Chondrocyte (in vitro differentiated cells): ENCODE results near the gene DDN. TPM values are rescaled to one million over a fixed set of nuclear protein-coding genes. Genes with fewer than 3 reads are reported as not detected.

Experiments
- DNase-seq: peaks from one replicate; pipeline ENCODE4 v3.0.0; 2021; ENCODE audit warnings: mixed read lengths, low spot score
- H3K27ac Mint-ChIP-seq: one replicate; pipeline ENCODE4 v1.8.0; 2021; ENCODE audit warnings: mild to moderate bottlenecking, moderate library complexity, mixed read lengths; ENCODE audit not compliant: unreplicated experiment
- H3K27me3 Mint-ChIP-seq: 2 replicates; pipeline ENCODE4 v1.8.0; 2021; ENCODE audit warnings: low read depth, mixed read lengths
- H3K36me3 Mint-ChIP-seq: 2 replicates; pipeline ENCODE4 v1.8.0; 2021; ENCODE audit warnings: low read depth, mixed read lengths
- H3K4me1 Mint-ChIP-seq: 2 replicates; pipeline ENCODE4 v1.8.0; 2021; ENCODE audit warnings: low read depth, mild to moderate bottlenecking, mixed read lengths
- H3K4me3 Mint-ChIP-seq: one replicate; pipeline ENCODE4 v1.8.0; 2021; ENCODE audit warnings: mild to moderate bottlenecking, moderate library complexity, mixed read lengths; ENCODE audit not compliant: unreplicated experiment
- H3K9me3 Mint-ChIP-seq: 2 replicates; pipeline ENCODE4 v1.8.0; 2021; ENCODE audit warnings: low read depth, mixed read lengths
- total RNA-seq: library from RNA; stranded (reverse); gene quantifications from 3 replicates; pipeline ENCODE4 v1.2.1, GENCODE V29; 2021
- TF ChIP-seq, protein P1 (sequence below): fragments of 200-600 bp; sonication (generic); IDR thresholded peaks from 2 replicates; pipeline ENCODE4 v1.5.0; 2021; ENCODE audit warnings: antibody characterized with exemption, mild to moderate bottlenecking, moderate library complexity

The DDN gene
- total RNA-seq, 1 donor from 2014 or later = 0.72 TPM

GRCh38 chr12:48979602-48980388 is 19.4 kb downstream of the DDN start:
- Mint-ChIP-seq H3K9me3 (no peaks in the 10 kb centered on the region), H3K27me3 (peaks cover 80% of the 10 kb centered on the region), H3K4me3 (peak overlapping the region; percentile 31), H3K36me3 (peaks cover 2% of the 10 kb centered on the region), H3K27ac (no peak overlapping the region), H3K4me1 (peaks cover 47% of the 10 kb centered on the region)
- DNase-seq = no peak
- TF ChIP-seq, protein P1, sequence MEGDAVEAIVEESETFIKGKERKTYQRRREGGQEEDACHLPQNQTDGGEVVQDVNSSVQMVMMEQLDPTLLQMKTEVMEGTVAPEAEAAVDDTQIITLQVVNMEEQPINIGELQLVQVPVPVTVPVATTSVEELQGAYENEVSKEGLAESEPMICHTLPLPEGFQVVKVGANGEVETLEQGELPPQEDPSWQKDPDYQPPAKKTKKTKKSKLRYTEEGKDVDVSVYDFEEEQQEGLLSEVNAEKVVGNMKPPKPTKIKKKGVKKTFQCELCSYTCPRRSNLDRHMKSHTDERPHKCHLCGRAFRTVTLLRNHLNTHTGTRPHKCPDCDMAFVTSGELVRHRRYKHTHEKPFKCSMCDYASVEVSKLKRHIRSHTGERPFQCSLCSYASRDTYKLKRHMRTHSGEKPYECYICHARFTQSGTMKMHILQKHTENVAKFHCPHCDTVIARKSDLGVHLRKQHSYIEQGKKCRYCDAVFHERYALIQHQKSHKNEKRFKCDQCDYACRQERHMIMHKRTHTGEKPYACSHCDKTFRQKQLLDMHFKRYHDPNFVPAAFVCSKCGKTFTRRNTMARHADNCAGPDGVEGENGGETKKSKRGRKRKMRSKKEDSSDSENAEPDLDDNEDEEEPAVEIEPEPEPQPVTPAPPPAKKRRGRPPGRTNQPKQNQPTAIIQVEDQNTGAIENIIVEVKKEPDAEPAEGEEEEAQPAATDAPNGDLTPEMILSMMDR = no peak

DNA sequence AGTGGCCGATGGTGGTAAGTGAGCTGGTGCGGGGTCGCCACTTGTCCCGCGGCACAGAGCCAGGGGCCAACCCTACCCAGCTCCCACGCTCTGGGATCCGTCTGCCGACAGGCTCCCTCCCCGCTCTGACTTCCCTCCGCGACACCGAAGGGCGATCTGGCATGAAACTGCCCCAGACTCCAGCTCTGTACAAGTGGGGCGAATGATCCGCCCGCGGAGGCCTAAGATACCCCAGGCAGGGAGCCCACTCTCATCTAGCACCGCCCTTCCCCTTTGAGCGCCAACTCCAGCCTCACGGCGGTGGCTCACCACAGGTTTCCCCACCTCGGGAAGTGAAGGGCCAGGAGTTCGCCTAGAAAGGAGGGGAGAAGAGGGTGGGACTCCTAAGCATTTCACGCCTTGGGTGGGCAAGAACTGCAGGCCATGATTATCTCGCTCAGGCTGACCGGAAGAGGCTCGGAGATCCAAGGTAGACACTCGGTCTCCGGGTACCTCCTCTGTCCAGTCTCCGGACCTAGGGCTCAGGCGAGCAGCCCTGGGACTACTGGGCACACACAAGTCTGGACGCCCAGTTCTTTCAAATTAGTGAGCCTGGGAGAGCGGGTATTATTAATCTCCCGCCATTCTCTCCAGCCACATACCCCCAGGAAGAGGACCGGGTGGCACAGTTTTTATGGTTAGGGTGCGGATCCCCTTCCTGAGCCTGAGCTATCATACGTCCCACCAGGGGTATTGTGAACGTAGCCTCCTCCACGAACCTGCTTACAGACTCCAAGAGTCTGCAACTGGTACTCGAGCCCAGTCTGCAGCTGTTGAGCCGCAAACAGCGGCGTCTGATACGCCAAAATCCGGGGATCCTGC is 20.2 kb downstream of the DDN start:
- peaks cover 2% of the 10 kb centered on the region for H3K36me3 Mint-ChIP-seq
- peaks cover 46% of the 10 kb centered on the region for H3K4me1 Mint-ChIP-seq
- no peak overlapping the region for H3K27ac Mint-ChIP-seq
- H3K4me3 Mint-ChIP-seq = peak overlapping the region; percentile 47
- TF ChIP-seq, protein P1 = no peak
- H3K27me3 Mint-ChIP-seq = peaks cover 84% of the 10 kb centered on the region
- H3K9me3 Mint-ChIP-seq = no peaks in the 10 kb centered on the region
- no peak for DNase-seq

- Mint-ChIP-seq H3K27me3 (peaks cover 81% of the 10 kb centered on the region), H3K9me3 (no peaks in the 10 kb centered on the region), H3K4me3 (peak within 1 kb of the TSS; percentile 47), H3K36me3 (peaks cover 2% of the 10 kb centered on the region), H3K27ac (no peak within 1 kb of the TSS), H3K4me1 (peaks cover 46% of the 10 kb centered on the region)
- TF ChIP-seq, protein P1 = peak; percentile 72
- no peak for DNase-seq
Observed at GRCh38 chr12:48978291-48978740, 20.9 kb downstream of the DDN start, which contains the start of gene WNT1. Gene WNT1 (plus strand): TSS chr12:48978322. CDS start chr12:48978651, 329 bp downstream.

DNA sequence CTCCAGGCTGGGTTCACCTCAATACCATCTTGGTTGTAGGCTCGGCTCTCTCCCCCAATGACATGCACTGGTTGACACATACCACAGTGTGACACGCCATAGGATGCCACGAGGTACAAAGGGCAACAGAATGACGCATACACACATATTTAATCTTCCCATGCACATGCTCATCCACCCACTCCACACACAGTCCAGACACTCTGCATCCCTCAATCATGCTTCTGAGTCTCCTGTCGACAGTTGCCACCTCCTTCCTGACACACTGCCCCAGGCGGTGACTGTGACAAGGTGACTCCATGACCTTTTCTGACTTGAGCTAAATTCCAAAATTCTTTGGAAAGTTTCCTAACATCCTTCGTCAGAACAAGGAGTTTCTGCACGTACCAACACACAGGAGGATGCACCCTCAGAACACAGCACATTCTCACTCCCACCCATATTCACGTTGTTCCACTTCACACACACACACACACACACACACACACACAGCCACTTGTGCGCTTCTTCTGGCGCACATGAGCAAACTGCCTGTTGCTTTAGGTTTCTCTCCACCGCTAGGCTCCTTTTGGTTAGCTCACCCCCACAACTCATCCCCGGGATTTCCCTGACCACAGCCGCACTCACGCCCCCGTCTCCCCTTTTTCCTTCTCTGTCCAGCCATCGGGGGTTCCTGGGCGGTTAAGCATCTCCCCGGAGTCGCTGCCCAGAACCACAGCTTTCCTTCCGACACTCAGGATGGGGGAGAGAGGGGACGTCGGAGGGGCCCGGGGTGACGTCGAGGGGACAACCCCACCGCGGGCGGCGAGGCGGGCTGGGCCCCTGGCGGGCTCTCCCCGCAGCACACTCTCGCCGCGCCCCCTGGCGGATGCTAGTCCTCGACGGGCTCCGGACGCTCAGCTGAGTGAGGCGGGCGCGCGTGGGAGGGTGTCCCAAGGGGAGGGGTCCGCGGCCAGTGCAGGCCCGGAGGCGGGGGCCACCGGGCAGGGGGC is 21.6 kb downstream of the DDN start:
- H3K4me1 Mint-ChIP-seq = peaks cover 46% of the 10 kb centered on the region
- H3K9me3 Mint-ChIP-seq = no peaks in the 10 kb centered on the region
- no peak overlapping the region for H3K4me3 Mint-ChIP-seq
- no peak overlapping the region for H3K27ac Mint-ChIP-seq
- H3K36me3 Mint-ChIP-seq = peaks cover 2% of the 10 kb centered on the region
- no peak for DNase-seq
- TF ChIP-seq, protein P1 = peak; percentile 86
- H3K27me3 Mint-ChIP-seq = peaks cover 83% of the 10 kb centered on the region
